GM21723 (cell line): Measurements from ENCODE around the gene RANBP3.
"Not testable (repeated sequence)": the region's sequence is repeated elsewhere in the genome, so short reads cannot be mapped to it uniquely, and the experiment has no call there.

ENCODE experiments used
- ATAC-seq: cut with Tn5 transposase; IDR thresholded peaks from one replicate; pipeline ENCODE4 v1.9.1; 2021; ENCODE audit warnings: mild to moderate bottlenecking, moderate library complexity; ENCODE audit not compliant: unreplicated experiment

The RANBP3 gene

GRCh38 chr19:6006896-6007295, 29.0 kb upstream of the RANBP3 start:
- no peak for ATAC-seq

GRCh38 chr19:6006070-6006446, 28.1 kb upstream of the RANBP3 start:
- not testable (repeated sequence) for ATAC-seq

- no peak for ATAC-seq
Observed at GRCh38 chr19:6005321-6006069, 27.6 kb upstream of the RANBP3 start.

- ATAC-seq = no peak
Observed at GRCh38 chr19:6003976-6004375, 26.0 kb upstream of the RANBP3 start.

GRCh38 chr19:6002591-6002990, 24.7 kb upstream of the RANBP3 start:
- no peak for ATAC-seq

- ATAC-seq = no peak
Observed at GRCh38 chr19:6000228-6000847, 22.4 kb upstream of the RANBP3 start.

- ATAC-seq = no peak
Observed at GRCh38 chr19:5999693-6000092, 21.8 kb upstream of the RANBP3 start.

GRCh38 chr19:5997371-5997770, 19.4 kb upstream of the RANBP3 start:
- no peak for ATAC-seq

- no peak for ATAC-seq
Observed at GRCh38 chr19:5996623-5997320, 18.8 kb upstream of the RANBP3 start.

GRCh38 chr19:5996102-5996501, 18.2 kb upstream of the RANBP3 start:
- ATAC-seq = no peak

GRCh38 chr19:5995606-5996005, 17.7 kb upstream of the RANBP3 start:
- no peak for ATAC-seq

- ATAC-seq = no peak
Observed at GRCh38 chr19:5994405-5995165, 16.6 kb upstream of the RANBP3 start.

GRCh38 chr19:5993648-5994358, 15.9 kb upstream of the RANBP3 start:
- ATAC-seq = no peak

GRCh38 chr19:5993201-5993600, 15.3 kb upstream of the RANBP3 start:
- ATAC-seq = no peak

- ATAC-seq = no peak
Observed at GRCh38 chr19:5992756-5993155, 14.8 kb upstream of the RANBP3 start.

- ATAC-seq = no peak
Observed at GRCh38 chr19:5991244-5991838, 13.4 kb upstream of the RANBP3 start.

GRCh38 chr19:5990289-5990797, 12.4 kb upstream of the RANBP3 start:
- no peak for ATAC-seq

GRCh38 chr19:5989388-5990074, 11.6 kb upstream of the RANBP3 start:
- ATAC-seq = no peak
